ENCODE results near the gene ZNF732.

DNA sequence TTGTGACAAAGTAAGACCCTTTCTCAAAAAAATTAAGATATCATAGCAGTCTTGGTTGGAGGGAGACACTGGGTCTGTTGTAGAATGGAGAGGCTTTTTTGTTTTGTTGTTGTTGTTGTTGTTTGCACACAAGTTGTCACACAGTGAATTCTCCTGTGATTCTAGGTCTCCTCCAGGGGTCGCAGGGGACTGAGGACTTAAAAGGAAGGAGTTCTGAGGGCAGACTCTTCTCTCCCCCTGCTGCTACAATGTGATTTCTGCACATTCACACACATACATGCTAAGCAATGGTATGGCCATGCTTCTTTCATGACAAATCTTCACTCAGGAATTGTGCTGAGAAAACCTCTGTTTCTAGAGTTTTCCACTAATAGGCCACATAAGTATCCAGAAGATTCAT is 71.1 kb downstream of the ZNF732 start:
- no peak for TF ChIP-seq POLR2A (IDR thresholded peaks at IDR 0.05)
- TF ChIP-seq, protein P1, sequence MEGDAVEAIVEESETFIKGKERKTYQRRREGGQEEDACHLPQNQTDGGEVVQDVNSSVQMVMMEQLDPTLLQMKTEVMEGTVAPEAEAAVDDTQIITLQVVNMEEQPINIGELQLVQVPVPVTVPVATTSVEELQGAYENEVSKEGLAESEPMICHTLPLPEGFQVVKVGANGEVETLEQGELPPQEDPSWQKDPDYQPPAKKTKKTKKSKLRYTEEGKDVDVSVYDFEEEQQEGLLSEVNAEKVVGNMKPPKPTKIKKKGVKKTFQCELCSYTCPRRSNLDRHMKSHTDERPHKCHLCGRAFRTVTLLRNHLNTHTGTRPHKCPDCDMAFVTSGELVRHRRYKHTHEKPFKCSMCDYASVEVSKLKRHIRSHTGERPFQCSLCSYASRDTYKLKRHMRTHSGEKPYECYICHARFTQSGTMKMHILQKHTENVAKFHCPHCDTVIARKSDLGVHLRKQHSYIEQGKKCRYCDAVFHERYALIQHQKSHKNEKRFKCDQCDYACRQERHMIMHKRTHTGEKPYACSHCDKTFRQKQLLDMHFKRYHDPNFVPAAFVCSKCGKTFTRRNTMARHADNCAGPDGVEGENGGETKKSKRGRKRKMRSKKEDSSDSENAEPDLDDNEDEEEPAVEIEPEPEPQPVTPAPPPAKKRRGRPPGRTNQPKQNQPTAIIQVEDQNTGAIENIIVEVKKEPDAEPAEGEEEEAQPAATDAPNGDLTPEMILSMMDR (IDR thresholded peaks at IDR 0.05 in 4 of 5, conservative IDR thresholded peaks at IDR 0.05 in 1 of 5) = no peak
